KMS-11 (cell line): Measurements from ENCODE around the gene AFMID.

Experiments used
- H2AFZ ChIP-seq: fragments of 200-600 bp; sonication (generic); 2 replicates; pipeline ENCODE4 v1.6.1; 2016; ENCODE audit warnings: antibody characterized with exemption, mixed run types, low read depth
- H3K27ac ChIP-seq: fragments of 200-600 bp; sonication (generic); 2 replicates; pipeline ENCODE4 v1.6.1; 2016; ENCODE audit warnings: mild to moderate bottlenecking, mixed run types
- H3K27me3 ChIP-seq: fragments of 200-600 bp; sonication (generic); 2 replicates; pipeline ENCODE4 v1.6.1; 2017; ENCODE audit warnings: mild to moderate bottlenecking, low read depth, mixed run types, moderate library complexity; ENCODE audit not compliant: insufficient read depth
- H3K36me3 ChIP-seq: fragments of 200-600 bp; sonication (generic); 2 replicates; pipeline ENCODE4 v1.6.1; 2017; ENCODE audit warnings: mild to moderate bottlenecking, mixed run types; ENCODE audit not compliant: insufficient read depth
- H3K4me1 ChIP-seq: fragments of 200-600 bp; sonication (generic); 2 replicates; pipeline ENCODE4 v1.6.1; 2016; ENCODE audit warnings: mild to moderate bottlenecking, low read depth, mixed run types; ENCODE audit not compliant: poor library complexity, severe bottlenecking
- H3K4me2 ChIP-seq: fragments of 200-600 bp; sonication (generic); 2 replicates; pipeline ENCODE4 v1.7.0; 2016; ENCODE audit warnings: mild to moderate bottlenecking, mixed run types
- H3K4me3 ChIP-seq: fragments of 200-600 bp; sonication (generic); IDR thresholded peaks from 2 replicates; pipeline ENCODE4 v1.6.1; 2017; ENCODE audit warnings: low read depth, low read length, mixed read lengths; ENCODE audit not compliant: insufficient read depth
- H3K79me2 ChIP-seq: fragments of 200-600 bp; sonication (generic); 2 replicates; pipeline ENCODE4 v1.6.1; 2016; ENCODE audit warnings: low read depth, mixed run types; ENCODE audit not compliant: insufficient read depth
- H3K9ac ChIP-seq: fragments of 200-600 bp; sonication (generic); 2 replicates; pipeline ENCODE4 v1.6.1; 2016; ENCODE audit warnings: mild to moderate bottlenecking, mixed run types
- H4K20me1 ChIP-seq: fragments of 200-600 bp; sonication (generic); 2 replicates; pipeline ENCODE4 v1.6.1; 2016; ENCODE audit warnings: mild to moderate bottlenecking, mixed run types; ENCODE audit not compliant: insufficient read depth
- TF ChIP-seq, protein P1 (sequence below): fragments of 200-600 bp; sonication (generic); conservative IDR thresholded peaks from 2 replicates; pipeline ENCODE4 v1.6.1; 2017; ENCODE audit warnings: low read depth, mild to moderate bottlenecking, antibody characterized with exemption, low read length, moderate library complexity, mixed read lengths

AFMID gene

DNA sequence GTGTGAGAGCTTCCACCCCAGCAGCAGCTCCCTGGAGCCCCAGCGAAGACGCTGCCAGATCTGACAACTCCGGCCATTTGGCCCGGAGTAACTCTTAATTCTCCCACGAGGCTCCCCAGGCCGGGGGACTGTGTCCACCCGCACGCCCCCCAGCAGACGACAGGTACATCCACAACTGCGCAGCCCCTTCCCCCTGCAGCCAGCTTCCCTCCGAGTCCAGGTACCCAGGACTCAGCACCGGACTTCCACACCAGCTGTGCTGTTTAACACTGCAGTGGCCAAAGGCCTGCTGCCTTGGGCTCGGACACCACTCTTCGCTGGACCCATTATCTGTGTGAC, 11.6 kb upstream of the AFMID start:
- Histone ChIP-seq H4K20me1 (no peaks in the 10 kb centered on the region), H3K9ac (no peak overlapping the region), H3K27me3 (no peaks in the 10 kb centered on the region), H2AFZ (no peak overlapping the region), H3K36me3 (peaks cover 9% of the 10 kb centered on the region; the same call in 1 of the 2 replicates), H3K4me3 (no peak overlapping the region), H3K4me1 (peaks cover 95% of the 10 kb centered on the region), H3K79me2 (peaks cover 40% of the 10 kb centered on the region), H3K4me2 (peak overlapping the region; percentile 50; the same call in 1 of the 2 replicates), H3K27ac (peak overlapping the region; percentile 72)
- TF ChIP-seq, protein P1, sequence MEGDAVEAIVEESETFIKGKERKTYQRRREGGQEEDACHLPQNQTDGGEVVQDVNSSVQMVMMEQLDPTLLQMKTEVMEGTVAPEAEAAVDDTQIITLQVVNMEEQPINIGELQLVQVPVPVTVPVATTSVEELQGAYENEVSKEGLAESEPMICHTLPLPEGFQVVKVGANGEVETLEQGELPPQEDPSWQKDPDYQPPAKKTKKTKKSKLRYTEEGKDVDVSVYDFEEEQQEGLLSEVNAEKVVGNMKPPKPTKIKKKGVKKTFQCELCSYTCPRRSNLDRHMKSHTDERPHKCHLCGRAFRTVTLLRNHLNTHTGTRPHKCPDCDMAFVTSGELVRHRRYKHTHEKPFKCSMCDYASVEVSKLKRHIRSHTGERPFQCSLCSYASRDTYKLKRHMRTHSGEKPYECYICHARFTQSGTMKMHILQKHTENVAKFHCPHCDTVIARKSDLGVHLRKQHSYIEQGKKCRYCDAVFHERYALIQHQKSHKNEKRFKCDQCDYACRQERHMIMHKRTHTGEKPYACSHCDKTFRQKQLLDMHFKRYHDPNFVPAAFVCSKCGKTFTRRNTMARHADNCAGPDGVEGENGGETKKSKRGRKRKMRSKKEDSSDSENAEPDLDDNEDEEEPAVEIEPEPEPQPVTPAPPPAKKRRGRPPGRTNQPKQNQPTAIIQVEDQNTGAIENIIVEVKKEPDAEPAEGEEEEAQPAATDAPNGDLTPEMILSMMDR: no peak

DNA sequence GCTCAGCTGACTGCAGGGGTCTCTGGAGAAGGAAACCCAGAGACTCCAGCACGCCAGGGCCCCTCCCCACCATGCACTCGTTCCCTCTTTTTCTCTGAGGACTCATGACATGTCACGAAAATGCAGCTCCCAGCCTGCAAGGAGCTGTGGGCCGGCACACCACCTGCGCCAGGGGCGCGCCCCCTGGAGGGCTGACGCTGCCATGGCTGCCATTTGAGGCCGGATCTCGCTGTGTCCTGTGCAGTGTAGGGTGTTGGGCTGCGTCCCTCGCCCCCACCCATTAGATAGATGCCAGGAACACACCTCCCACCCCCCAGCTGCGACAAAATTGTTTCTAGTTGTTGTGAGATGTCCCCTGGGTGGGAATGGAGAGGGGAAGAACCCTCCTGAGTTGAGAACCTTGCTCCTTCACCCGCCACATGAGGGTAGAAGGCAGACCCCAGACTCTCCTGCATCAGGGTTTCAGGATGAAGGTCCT, 10.6 kb upstream of the AFMID start:
- Histone ChIP-seq H3K9ac (no peak overlapping the region), H3K4me2 (peak overlapping the region; percentile 2; the same call in 1 of the 2 replicates)

DNA sequence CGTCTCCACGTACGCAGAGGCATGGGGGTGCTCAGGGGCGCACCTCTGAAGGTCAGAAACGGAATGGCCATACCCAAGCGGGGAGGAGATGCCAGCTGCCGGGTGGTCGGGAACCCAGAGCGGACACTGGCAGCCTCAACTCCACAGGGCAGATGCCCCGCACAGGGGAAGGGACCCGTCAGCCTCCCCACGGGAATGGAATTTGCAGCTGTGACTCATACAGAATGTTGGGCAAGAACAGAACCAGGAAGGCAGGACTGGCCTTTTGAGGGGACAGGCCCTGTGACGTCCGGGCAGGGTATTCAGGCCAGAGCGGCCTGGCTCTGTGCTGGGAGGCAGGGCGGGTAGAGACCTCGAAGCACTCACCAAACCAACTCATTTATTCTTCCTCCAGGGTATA, 7.8 kb upstream of the AFMID start:
- Histone ChIP-seq H3K4me2 (peak overlapping the region; percentile 96), H2AFZ (no peak overlapping the region), H3K27me3 (no peaks in the 10 kb centered on the region), H3K79me2 (peaks cover 51% of the 10 kb centered on the region; the same call in 1 of the 2 replicates), H3K36me3 (no peaks in the 10 kb centered on the region; the same call in 1 of the 2 replicates), H4K20me1 (no peaks in the 10 kb centered on the region), H3K4me1 (peaks cover 95% of the 10 kb centered on the region), H3K9ac (no peak overlapping the region; the same call in 1 of the 2 replicates), H3K4me3 (no peak overlapping the region), H3K27ac (peak overlapping the region; percentile 75)
- TF ChIP-seq, protein P1: no peak

More for the DNA sequence above, 10.6 kb upstream of the AFMID start:
- Histone ChIP-seq H3K27me3 (no peaks in the 10 kb centered on the region), H3K27ac (peak overlapping the region; percentile 72; the same call in 1 of the 2 replicates), H4K20me1 (no peaks in the 10 kb centered on the region), H3K79me2 (peaks cover 36% of the 10 kb centered on the region; the same call in 1 of the 2 replicates), H3K36me3 (peaks cover 4% of the 10 kb centered on the region; the same call in 1 of the 2 replicates), H3K4me1 (peaks cover 95% of the 10 kb centered on the region), H2AFZ (no peak overlapping the region), H3K4me3 (no peak overlapping the region)
- TF ChIP-seq, protein P1: peak; percentile 91

DNA sequence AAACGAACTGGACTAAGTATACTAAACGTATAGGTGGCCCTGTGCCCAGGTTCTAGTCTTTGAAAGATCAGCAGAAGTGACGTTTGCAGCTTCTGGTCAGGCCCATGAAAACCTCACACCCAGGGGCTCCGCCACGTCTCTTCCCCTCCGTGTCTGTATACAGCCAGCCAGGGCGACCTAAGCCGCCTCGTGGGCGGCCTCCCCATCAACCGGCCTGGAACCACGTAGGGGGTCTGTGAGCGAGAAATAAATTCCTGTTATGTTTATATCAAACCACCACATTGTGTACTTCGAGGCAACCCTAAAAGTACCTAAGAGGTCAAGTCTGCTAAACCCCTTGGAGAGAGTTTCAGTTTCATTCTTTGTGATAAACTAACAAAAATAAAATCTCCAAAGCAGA, 7.1 kb upstream of the AFMID start:
- no peaks in the 10 kb centered on the region for H4K20me1 ChIP-seq
- H3K27me3 ChIP-seq: no peaks in the 10 kb centered on the region
- H3K4me1 ChIP-seq: peaks cover 95% of the 10 kb centered on the region
- peak overlapping the region; percentile 96 for H3K4me2 ChIP-seq
- H3K4me3 ChIP-seq: no peak overlapping the region
- peak overlapping the region; percentile 75 for H3K27ac ChIP-seq
- TF ChIP-seq, protein P1: 0 out of 2 replicates have a peak, but pooled peaks have one; percentile 6
- H3K36me3 ChIP-seq: no peaks in the 10 kb centered on the region; the same call in 1 of the 2 replicates
- no peak overlapping the region for H2AFZ ChIP-seq
- peak overlapping the region; percentile 20; the same call in 1 of the 2 replicates for H3K9ac ChIP-seq
- H3K79me2 ChIP-seq: peaks cover 58% of the 10 kb centered on the region
